ENCODE data around the gene PTRH2.

GRCh38 chr17:59746849-59747445 is 39.7 kb upstream of the PTRH2 start:
- TF ChIP-seq CTCF (IDR thresholded peaks at IDR 0.05; ENCODE audit: low read length) (peak; percentile 63), EZH2 (optimal IDR thresholded peaks at IDR 0.05; ENCODE audit: low read depth, low read length) (no peak)
